Activated CD4-positive, alpha-beta T cell treated with anti-CD3 and anti-CD28 coated beads, Interleukin-2, amount 10 ng/mL, durations not matched to agents 7 days and 5 days (primary cell): Measurements from ENCODE around the gene GK2. TPM values are rescaled to one million over a fixed set of nuclear protein-coding genes. Genes with fewer than 3 reads are reported as not detected.

Experiments
- CTCF ChIA-PET: fragments of 350-600 bp; sonication (Branson Sonifier 250); formaldehyde crosslinking; loops from one replicate; lab custom pipeline; 2021; ENCODE audit warnings: antibody characterized with exemption; lab: Charles Lee
- POLR2A ChIA-PET: fragments of 350-600 bp; sonication (Branson Sonifier 250); formaldehyde crosslinking; loops from one replicate; lab custom pipeline; 2021; ENCODE audit warnings: antibody characterized with exemption; lab: Charles Lee
- DNase-seq: peaks from one replicate; pipeline ENCODE4 v3.0.0-alpha.2; 2020
- H3K27ac Mint-ChIP-seq: one replicate; pipeline ENCODE4 v1.8.0; 2021; ENCODE audit warnings: mild to moderate bottlenecking, moderate library complexity, mixed read lengths
- H3K27me3 Mint-ChIP-seq: one replicate; pipeline ENCODE4 v1.8.0; 2021; ENCODE audit warnings: mixed read lengths
- H3K36me3 Mint-ChIP-seq: one replicate; pipeline ENCODE4 v1.8.0; 2021; ENCODE audit warnings: low read depth, mixed read lengths
- H3K4me1 Mint-ChIP-seq: one replicate; pipeline ENCODE4 v1.8.0; 2021; ENCODE audit warnings: mixed read lengths
- H3K4me3 Mint-ChIP-seq: one replicate; pipeline ENCODE4 v1.8.0; 2021; ENCODE audit warnings: mild to moderate bottlenecking, moderate library complexity, mixed read lengths
- H3K9me3 Mint-ChIP-seq: one replicate; pipeline ENCODE4 v1.8.0; 2021; ENCODE audit warnings: mixed read lengths
- total RNA-seq, 2 experiments: library from RNA; stranded (reverse); gene quantifications; one replicate each; pipeline ENCODE4 v1.2.3, GENCODE V29; 2021

Gene GK2
- total RNA-seq, 2 experiments from 2014 or later = not detected

- Mint-ChIP-seq H3K27me3 (no peaks in the 10 kb centered on the region), H3K4me3 (no peak overlapping the region), H3K27ac (no peak overlapping the region), H3K9me3 (no peaks in the 10 kb centered on the region), H3K36me3 (no peaks in the 10 kb centered on the region), H3K4me1 (no peaks in the 10 kb centered on the region)
- POLR2A ChIA-PET = no interaction called here
- DNase-seq = no peak
- CTCF ChIA-PET = no interaction called here
Measured at GRCh38 chr4:79413032-79413885, 5.2 kb upstream of the GK2 start.

GRCh38 chr4:79404666-79405065 lies 3.4 kb downstream of the GK2 start:
- H3K36me3 Mint-ChIP-seq = no peaks in the 10 kb centered on the region
- no peaks in the 10 kb centered on the region for H3K27me3 Mint-ChIP-seq
- no peaks in the 10 kb centered on the region for H3K4me1 Mint-ChIP-seq
- no peak for DNase-seq
- H3K27ac Mint-ChIP-seq = no peak overlapping the region
- H3K4me3 Mint-ChIP-seq = no peak overlapping the region
- CTCF ChIA-PET = no interaction called here
- POLR2A ChIA-PET = no interaction called here
- no peaks in the 10 kb centered on the region for H3K9me3 Mint-ChIP-seq

GRCh38 chr4:79403356-79403755 lies 4.7 kb downstream of the GK2 start:
- Mint-ChIP-seq H3K4me1 (no peaks in the 10 kb centered on the region), H3K27me3 (no peaks in the 10 kb centered on the region), H3K4me3 (no peak overlapping the region), H3K36me3 (no peaks in the 10 kb centered on the region), H3K27ac (no peak overlapping the region), H3K9me3 (no peaks in the 10 kb centered on the region)
- POLR2A ChIA-PET = no interaction called here
- CTCF ChIA-PET = no interaction called here
- no peak for DNase-seq

GRCh38 chr4:79402332-79402851 lies 5.6 kb downstream of the GK2 start:
- H3K36me3 Mint-ChIP-seq = no peaks in the 10 kb centered on the region
- H3K4me3 Mint-ChIP-seq = no peak overlapping the region
- no peaks in the 10 kb centered on the region for H3K27me3 Mint-ChIP-seq
- no peak overlapping the region for H3K27ac Mint-ChIP-seq
- ChIA-PET POLR2A (no interaction called here), CTCF (no interaction called here)
- DNase-seq = no peak
- H3K9me3 Mint-ChIP-seq = no peaks in the 10 kb centered on the region
- no peaks in the 10 kb centered on the region for H3K4me1 Mint-ChIP-seq

- Mint-ChIP-seq H3K4me3 (no peak overlapping the region), H3K27me3 (no peaks in the 10 kb centered on the region), H3K9me3 (no peaks in the 10 kb centered on the region), H3K4me1 (no peaks in the 10 kb centered on the region), H3K36me3 (no peaks in the 10 kb centered on the region), H3K27ac (no peak overlapping the region)
- ChIA-PET POLR2A (no interaction called here), CTCF (no interaction called here)
- no peak for DNase-seq
Measured at GRCh38 chr4:79399076-79399475, 9.0 kb downstream of the GK2 start.

- H3K4me3 Mint-ChIP-seq = no peak overlapping the region
- no peak for DNase-seq
- no peaks in the 10 kb centered on the region for H3K4me1 Mint-ChIP-seq
- CTCF ChIA-PET = no interaction called here
- H3K27me3 Mint-ChIP-seq = no peaks in the 10 kb centered on the region
- no peak overlapping the region for H3K27ac Mint-ChIP-seq
- no peaks in the 10 kb centered on the region for H3K36me3 Mint-ChIP-seq
- H3K9me3 Mint-ChIP-seq = no peaks in the 10 kb centered on the region
- POLR2A ChIA-PET = no interaction called here
Measured at GRCh38 chr4:79397951-79398350, 10.1 kb downstream of the GK2 start.

GRCh38 chr4:79396794-79397193 lies 11.2 kb downstream of the GK2 start:
- POLR2A ChIA-PET = no interaction called here
- no peak overlapping the region for H3K27ac Mint-ChIP-seq
- no peaks in the 10 kb centered on the region for H3K4me1 Mint-ChIP-seq
- CTCF ChIA-PET = no interaction called here
- DNase-seq = no peak
- H3K36me3 Mint-ChIP-seq = no peaks in the 10 kb centered on the region
- H3K4me3 Mint-ChIP-seq = no peak overlapping the region
- no peaks in the 10 kb centered on the region for H3K27me3 Mint-ChIP-seq
- H3K9me3 Mint-ChIP-seq = no peaks in the 10 kb centered on the region

GRCh38 chr4:79395841-79396240 lies 12.2 kb downstream of the GK2 start:
- no peaks in the 10 kb centered on the region for H3K4me1 Mint-ChIP-seq
- no peak for DNase-seq
- H3K27me3 Mint-ChIP-seq = no peaks in the 10 kb centered on the region
- ChIA-PET POLR2A (no interaction called here), CTCF (no interaction called here)
- H3K9me3 Mint-ChIP-seq = no peaks in the 10 kb centered on the region
- H3K36me3 Mint-ChIP-seq = no peaks in the 10 kb centered on the region
- no peak overlapping the region for H3K4me3 Mint-ChIP-seq
- H3K27ac Mint-ChIP-seq = no peak overlapping the region

GRCh38 chr4:79390890-79391289 lies 17.1 kb downstream of the GK2 start:
- no peak overlapping the region for H3K27ac Mint-ChIP-seq
- ChIA-PET CTCF (no interaction called here), POLR2A (no interaction called here)
- no peaks in the 10 kb centered on the region for H3K36me3 Mint-ChIP-seq
- H3K4me1 Mint-ChIP-seq = no peaks in the 10 kb centered on the region
- DNase-seq = no peak
- no peaks in the 10 kb centered on the region for H3K9me3 Mint-ChIP-seq
- H3K4me3 Mint-ChIP-seq = no peak overlapping the region
- H3K27me3 Mint-ChIP-seq = no peaks in the 10 kb centered on the region

GRCh38 chr4:79385641-79386040 lies 22.4 kb downstream of the GK2 start:
- Mint-ChIP-seq H3K4me3 (no peak overlapping the region), H3K9me3 (no peaks in the 10 kb centered on the region), H3K27me3 (peaks cover 4% of the 10 kb centered on the region), H3K4me1 (no peaks in the 10 kb centered on the region), H3K27ac (no peak overlapping the region), H3K36me3 (no peaks in the 10 kb centered on the region)
- ChIA-PET POLR2A (no interaction called here), CTCF (interaction anchor here (0.7 kb wide), 1 partner anchor 19 kb away, joined by 3 read pairs; no protein-coding TSS in a partner anchor)
- DNase-seq = no peak

GRCh38 chr4:79381161-79381560 lies 26.9 kb downstream of the GK2 start:
- ChIA-PET POLR2A (no interaction called here), CTCF (no interaction called here)
- Mint-ChIP-seq H3K4me1 (no peaks in the 10 kb centered on the region), H3K4me3 (no peak overlapping the region), H3K27ac (no peak overlapping the region), H3K36me3 (no peaks in the 10 kb centered on the region), H3K27me3 (peaks cover 5% of the 10 kb centered on the region), H3K9me3 (no peaks in the 10 kb centered on the region)
- DNase-seq = no peak

GRCh38 chr4:79370026-79370425 lies 38.0 kb downstream of the GK2 start:
- Mint-ChIP-seq H3K4me1 (no peaks in the 10 kb centered on the region), H3K27ac (no peak overlapping the region), H3K36me3 (no peaks in the 10 kb centered on the region), H3K9me3 (no peaks in the 10 kb centered on the region), H3K4me3 (no peak overlapping the region), H3K27me3 (no peaks in the 10 kb centered on the region)
- ChIA-PET CTCF (no interaction called here), POLR2A (no interaction called here)
- DNase-seq = no peak

GRCh38 chr4:79367096-79367495 lies 40.9 kb downstream of the GK2 start:
- ChIA-PET CTCF (interaction anchor here (1.0 kb wide), 1 partner anchor 18 kb away, joined by 3 read pairs; no protein-coding TSS in a partner anchor), POLR2A (no interaction called here)
- Mint-ChIP-seq H3K27me3 (no peaks in the 10 kb centered on the region), H3K27ac (no peak overlapping the region), H3K4me3 (no peak overlapping the region), H3K36me3 (no peaks in the 10 kb centered on the region), H3K4me1 (no peaks in the 10 kb centered on the region), H3K9me3 (no peaks in the 10 kb centered on the region)
- DNase-seq = no peak
